Transverse colon (tissue), 4 donors: Measurements from ENCODE around the gene OR10H1.
"Not testable (repeated sequence)": the region's sequence is repeated elsewhere in the genome, so short reads cannot be mapped to it uniquely, and the experiment has no call there.

Experiments used
- EP300 ChIP-seq: sonication (generic); formaldehyde crosslinking; IDR thresholded peaks from one replicate; pipeline ENCODE4 v1.6.1; 2017; ENCODE audit warnings: antibody characterized with exemption, low read depth
- POLR2A ChIP-seq: fragments of 450-650 bp; IDR thresholded peaks from one replicate; pipeline ENCODE4 v1.6.1; 2016; ENCODE audit warnings: antibody characterized with exemption, mild to moderate bottlenecking, moderate library complexity
- POLR2AphosphoS5 ChIP-seq, 3 donors: sonication (generic); formaldehyde crosslinking; IDR thresholded peaks; one replicate each; pipeline ENCODE4 v1.6.1; 2016; ENCODE audit warnings: antibody characterized with exemption in 3 of 3
- TF ChIP-seq, protein P1 (sequence below), 5 experiments: fragments of 200-600 bp in 3 of 5; fragments of 450-650 bp in 2 of 5; sonication (generic) in 3 of 5; IDR thresholded peaks; 1 replicate in 2 of 5; 2 replicates in 3 of 5; pipeline ENCODE4 v1.5.1; 2016 to 2017; ENCODE audit warnings: antibody characterized with exemption in 5 of 5, inconsistent platforms in 3 of 5, mild to moderate bottlenecking in 2 of 5, moderate library complexity in 1 of 5

DNA sequence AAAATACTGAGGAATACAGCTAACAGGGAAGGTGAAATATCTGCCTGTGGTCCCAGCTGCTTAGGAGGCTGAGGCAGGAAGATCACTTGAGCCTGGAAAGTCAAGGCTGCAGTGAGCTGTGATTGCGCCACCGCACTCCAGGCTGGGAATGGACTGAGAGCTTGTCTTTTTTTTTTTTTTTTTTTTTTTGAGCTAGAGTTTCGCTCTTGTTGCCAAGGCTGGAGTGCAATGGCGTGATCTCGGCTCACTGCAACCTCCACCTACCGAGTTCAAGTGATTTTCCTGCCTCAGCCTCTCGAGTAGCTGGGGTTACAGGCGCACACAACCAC, 28.4 kb upstream of the OR10H1 start:
- TF ChIP-seq, protein P1, sequence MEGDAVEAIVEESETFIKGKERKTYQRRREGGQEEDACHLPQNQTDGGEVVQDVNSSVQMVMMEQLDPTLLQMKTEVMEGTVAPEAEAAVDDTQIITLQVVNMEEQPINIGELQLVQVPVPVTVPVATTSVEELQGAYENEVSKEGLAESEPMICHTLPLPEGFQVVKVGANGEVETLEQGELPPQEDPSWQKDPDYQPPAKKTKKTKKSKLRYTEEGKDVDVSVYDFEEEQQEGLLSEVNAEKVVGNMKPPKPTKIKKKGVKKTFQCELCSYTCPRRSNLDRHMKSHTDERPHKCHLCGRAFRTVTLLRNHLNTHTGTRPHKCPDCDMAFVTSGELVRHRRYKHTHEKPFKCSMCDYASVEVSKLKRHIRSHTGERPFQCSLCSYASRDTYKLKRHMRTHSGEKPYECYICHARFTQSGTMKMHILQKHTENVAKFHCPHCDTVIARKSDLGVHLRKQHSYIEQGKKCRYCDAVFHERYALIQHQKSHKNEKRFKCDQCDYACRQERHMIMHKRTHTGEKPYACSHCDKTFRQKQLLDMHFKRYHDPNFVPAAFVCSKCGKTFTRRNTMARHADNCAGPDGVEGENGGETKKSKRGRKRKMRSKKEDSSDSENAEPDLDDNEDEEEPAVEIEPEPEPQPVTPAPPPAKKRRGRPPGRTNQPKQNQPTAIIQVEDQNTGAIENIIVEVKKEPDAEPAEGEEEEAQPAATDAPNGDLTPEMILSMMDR (IDR thresholded peaks at IDR 0.05) = not testable (repeated sequence)
- TF ChIP-seq POLR2A; EP300; POLR2AphosphoS5 (IDR thresholded peaks at IDR 0.05): not testable (repeated sequence)
